GM18870 (cell line): ENCODE results near the gene TKT.

Experiments used
- ATAC-seq: cut with Tn5 transposase; IDR thresholded peaks from one replicate; pipeline ENCODE4 v1.9.1; 2021; ENCODE audit warnings: moderate library complexity; ENCODE audit not compliant: unreplicated experiment

The TKT gene

GRCh38 chr3:53198996-53199395 is 56.8 kb downstream of the TKT start:
- no peak for ATAC-seq

- no peak for ATAC-seq
Observed at GRCh38 chr3:53198256-53198977, 57.4 kb downstream of the TKT start.

DNA sequence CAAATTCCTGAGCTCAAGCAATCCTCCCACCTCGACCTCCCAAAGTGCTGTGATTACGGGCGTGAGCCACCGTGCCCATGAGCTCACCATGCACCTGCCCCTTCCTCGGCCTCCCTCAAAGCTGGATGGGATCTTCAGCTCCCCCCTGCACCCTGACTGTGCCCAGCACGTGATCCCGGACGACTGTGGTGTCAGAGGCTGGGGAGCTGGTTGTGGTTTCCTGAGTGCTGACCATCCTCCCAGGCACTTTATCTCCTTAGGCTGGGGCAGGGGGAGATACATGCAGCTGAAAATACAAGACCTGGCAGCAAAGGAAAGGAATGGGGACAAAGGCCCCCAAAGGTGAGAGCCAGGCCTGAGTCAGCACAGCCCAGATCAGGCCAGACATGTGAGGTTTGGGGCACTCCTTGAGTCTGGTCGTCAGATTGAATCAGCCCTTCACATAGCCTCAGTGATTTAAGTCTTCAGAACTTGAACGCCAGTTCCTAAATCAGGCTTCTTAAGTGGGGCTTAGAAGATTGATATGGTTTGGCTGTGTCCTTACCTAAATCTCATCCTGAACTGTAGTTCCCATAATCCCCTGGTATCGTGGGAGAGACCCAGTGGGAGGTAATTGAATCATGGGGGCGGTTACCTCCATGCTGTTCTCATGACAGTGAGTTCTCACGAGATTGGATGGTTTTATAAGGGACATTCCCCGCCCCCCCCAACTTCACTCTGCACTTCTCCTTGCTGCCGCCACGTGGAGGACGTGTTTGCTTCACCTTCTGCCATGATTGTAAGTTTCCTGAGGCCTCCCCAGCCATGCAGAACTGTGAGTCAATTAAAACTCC is 59.0 kb downstream of the TKT start:
- ATAC-seq, result no peak

DNA sequence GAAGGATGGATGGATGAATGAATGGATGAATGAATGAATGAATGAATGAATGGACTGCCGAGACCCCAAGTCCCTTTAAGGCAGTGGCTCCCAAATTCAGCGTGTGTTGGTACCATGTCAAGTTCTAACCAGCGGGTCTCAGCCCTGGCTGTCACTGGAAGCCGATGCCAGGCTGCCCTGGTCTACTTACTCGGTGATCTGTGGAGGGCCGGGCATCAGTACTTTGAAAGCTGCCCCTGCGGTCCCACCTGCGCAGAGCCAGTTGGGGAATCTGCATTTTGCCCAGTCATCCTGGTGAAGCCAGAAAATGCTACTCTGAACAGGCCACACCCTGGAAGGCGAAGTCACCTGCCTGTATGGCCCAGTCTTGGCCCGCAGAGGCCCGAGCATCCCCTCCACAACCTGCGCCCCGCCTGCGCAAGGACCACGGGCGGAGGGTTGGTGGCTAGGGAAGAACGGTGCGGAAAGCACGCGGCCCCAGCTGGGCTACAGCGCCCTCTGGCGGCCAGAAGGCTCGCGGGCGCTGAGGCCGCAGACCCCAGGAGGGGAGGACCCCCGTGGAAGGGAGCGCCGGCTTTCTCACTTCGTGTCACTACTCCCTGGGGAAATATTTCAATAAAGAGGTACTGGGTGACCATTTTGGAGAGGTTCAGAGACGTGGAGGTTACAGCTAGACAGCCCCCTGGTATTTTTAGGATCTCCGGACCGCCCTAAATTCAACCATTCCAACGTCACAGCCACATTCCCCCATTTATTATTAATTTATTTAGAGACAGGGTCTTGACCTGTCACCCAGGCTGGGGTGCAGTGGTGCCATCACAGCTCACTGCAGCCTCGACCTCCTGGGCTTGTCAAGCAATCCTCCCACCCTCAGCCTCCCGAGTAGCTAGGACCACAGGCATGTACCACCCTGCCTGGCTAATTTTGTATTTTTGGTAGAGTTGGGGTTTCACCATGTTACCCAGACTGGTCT is 59.9 kb downstream of the TKT start:
- ATAC-seq, result no peak

- no peak for ATAC-seq
Observed at GRCh38 chr3:53195066-53195450, 60.8 kb downstream of the TKT start.

DNA sequence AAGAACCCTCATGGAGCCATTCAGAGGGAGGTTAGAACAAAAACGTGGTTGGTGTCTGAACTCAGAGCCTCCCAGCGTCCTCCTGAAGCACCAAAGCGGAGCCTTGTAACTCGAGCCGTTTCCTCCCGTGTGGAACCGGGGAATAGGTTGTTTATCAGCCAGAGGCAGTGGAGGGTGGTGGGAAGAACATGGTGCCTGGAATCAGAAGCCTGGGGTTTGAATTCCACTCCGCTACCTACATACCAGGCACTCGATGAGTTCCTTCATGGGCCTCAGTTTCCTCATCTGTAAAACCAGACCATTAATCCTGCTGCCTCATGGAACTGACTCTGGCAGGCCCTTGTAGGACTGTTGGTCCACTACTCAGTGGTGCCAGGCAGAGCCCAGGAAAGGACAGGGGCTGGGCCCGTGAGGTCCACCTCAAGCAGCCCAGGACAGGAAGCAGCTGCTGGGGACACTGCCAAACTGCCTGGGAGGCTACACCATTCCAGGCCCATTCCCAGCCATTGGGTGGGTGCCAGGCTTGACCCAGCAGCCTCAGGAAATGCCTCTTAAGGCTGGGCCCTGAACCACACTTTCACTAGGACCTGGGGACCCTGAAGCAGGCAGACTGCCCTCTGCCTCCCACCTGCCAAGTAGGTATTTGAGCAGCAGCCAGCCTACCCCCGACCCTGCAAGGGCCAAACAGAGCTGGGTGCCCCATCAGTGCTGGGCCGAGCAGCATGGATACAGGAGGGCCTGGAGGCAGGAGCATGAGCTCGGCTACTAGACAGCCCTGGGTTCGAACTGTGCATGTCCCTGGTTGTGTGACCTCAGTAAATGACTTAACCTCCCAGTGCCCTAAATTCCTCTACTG is 61.4 kb downstream of the TKT start:
- no peak for ATAC-seq

- ATAC-seq, result no peak
Observed at GRCh38 chr3:53193466-53194209, 62.2 kb downstream of the TKT start.

- ATAC-seq, result no peak
Observed at GRCh38 chr3:53192608-53193007, 63.2 kb downstream of the TKT start.

GRCh38 chr3:53191836-53192480 is 63.9 kb downstream of the TKT start:
- no peak for ATAC-seq

- ATAC-seq, result no peak
Observed at GRCh38 chr3:53190659-53191058, 65.2 kb downstream of the TKT start.

DNA sequence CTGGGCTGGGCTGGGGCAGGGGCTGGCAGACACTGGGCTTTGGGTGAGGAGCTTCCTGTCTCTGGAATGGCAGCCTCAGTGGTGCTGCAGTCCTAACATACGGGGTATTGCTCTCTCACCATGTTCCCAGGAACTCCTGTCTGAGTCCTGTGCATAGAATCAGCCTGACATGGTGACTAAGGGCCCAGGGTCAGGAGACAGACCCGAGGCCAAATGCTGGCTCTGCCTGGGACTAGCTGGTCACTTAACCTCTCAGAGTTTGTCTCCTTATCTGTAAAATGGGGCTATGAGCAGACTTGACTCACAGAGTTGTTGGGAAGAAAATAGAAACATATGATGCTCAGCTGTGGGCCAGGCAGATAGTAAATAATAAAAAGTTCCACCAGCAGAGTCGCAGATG is 66.5 kb downstream of the TKT start:
- no peak for ATAC-seq

- ATAC-seq, result no peak
Observed at GRCh38 chr3:53188720-53189119, 67.1 kb downstream of the TKT start.

DNA sequence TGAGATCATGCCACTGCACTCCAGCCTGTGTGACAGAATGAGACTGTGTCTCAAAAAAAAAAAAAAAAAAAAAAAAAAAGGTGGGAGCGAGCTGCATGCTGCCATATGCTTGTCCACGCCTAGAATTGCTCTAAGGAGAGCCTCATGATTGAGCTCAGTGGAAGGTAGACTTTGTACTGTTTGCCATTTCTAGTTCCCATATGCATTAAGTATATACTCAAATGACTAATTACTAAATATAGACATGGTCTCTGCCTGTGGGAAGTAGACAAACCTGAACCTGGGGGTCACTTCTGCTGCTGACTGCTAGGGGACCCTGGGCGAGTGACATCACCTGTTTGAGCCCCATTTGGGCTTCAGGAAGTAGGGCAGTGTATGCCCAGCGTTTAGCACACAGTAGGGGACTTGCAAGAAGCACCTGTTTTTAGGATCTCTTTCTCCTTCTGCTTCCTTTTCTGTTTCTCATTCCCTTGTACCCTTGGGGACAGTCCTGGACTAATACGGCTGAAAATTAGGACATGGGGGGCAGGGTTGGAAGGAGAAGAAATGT is 67.6 kb downstream of the TKT start:
- ATAC-seq, result no peak

DNA sequence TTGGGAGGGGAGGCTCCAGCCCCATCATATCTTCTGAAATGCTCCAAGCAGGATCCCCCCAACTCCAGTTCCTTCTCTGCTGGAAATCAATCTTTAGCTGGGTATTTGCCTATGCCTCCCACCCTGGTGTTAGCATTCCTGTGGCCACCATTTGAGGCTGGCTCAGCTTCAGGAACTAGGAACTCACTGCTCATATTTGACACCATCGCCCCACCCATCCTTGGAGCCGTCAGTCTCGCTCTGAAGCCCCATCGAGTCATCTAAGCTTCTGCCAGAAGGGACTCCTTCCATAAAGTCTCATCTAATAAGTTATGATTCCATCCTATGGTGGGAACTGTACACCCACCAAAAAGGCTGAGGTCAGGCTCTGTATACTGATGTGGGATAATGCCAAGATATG is 68.4 kb downstream of the TKT start:
- no peak for ATAC-seq

- ATAC-seq, result no peak
Observed at GRCh38 chr3:53186726-53187125, 69.1 kb downstream of the TKT start.

DNA sequence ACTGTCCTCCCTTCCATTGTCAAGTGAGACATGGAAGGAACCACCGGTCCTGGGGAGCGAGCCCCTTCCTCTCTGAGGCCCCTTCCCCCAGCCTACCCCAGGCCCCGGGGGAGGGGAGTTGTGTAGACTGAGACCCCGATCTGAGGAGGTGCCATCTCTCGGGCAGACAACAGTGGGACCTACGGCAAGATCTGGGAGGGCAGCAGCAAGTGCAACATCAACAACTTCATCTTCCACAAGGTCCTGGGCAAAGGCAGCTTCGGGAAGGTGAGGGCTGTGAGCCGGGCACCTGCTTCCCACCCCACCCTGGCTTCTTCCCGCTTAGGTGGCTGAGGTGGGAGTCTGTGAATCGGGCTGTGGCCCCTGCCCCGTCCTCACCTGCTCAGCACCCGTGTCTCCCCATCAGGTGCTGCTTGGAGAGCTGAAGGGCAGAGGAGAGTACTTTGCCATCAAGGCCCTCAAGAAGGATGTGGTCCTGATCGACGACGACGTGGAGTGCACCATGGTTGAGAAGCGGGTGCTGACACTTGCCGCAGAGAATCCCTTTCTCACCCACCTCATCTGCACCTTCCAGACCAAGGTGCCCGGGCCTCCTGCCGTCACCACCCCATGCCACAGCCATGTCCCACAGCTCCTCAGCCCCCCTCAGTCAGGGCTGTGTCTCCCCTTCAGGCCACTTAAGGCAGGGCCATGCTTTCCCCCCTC is 69.9 kb downstream of the TKT start:
- ATAC-seq, result no peak

- ATAC-seq, result no peak
Observed at GRCh38 chr3:53184701-53185100, 71.1 kb downstream of the TKT start.

DNA sequence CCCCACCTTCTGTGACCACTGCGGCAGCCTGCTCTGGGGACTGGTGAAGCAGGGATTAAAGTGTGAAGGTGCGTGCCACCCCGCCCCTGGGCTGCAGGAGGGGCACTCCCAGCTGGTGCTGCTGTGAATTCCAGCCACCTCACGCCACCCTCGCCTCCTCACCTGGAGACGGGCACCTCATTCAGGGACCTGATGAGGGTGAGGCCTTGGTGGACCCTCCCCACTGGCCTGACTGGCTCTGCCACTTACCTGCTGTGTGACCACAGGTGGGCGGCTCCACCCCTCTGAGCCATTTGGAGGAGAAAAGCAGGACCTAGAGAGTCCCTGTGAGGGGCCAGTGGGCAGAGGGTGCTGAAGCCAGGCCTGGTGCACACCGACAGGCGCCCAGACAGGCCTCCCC is 72.3 kb downstream of the TKT start:
- ATAC-seq, result no peak
